ENCODE data around the gene KANK3.
"Not testable (repeated sequence)": the region's sequence is repeated elsewhere in the genome, so short reads cannot be mapped to it uniquely, and the experiment has no call there.

Gene KANK3

DNA sequence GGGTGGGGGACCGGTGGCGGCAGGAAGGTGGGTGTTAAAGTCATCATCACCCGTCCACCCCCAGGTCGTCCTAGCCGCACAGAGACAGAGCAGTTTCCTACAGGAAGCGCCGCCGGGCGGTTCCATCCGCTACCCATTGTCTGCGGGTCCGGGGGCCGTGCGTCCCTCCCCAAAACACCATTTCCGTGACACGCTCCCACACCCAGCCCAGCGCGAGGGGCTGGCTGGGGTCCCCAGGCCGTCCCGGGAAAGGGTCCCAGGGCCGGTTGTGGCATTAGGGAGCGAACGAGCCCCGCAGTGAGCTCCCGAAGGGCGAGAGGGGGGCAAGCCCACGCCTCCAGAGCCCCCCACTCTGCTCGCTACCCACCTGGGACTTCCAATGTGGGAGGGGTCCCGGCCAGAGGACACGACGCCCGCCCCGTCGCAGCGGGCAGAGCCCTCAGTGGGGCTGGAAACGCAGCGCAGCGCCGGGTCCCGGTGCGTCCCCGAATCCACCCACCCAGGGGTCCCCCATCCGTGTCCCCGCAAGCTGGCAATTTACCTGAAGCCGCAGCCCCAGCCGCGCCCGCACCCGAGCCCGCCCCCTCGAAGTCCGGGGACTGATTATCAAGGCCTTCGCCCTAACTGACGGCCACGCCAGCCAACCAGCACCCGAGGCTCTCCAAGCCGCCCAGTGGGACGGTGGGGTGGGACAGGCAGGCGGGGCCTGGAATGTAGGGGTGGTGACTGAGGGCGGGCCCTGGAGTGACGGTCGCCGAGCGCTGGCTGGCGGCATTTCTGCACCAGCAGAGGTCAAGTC is at the start of gene KANK3:
Gene KANK3, minus strand, starts transcription at position 579 of the 799 bp plus-strand sequence. CDS start 5,434 bp downstream, outside the sequence.
- TF ChIP-seq JUND (IDR thresholded peaks at IDR 0.05; ENCODE audit: low read depth), result no peak
- DNase-seq (ENCODE audit: low read depth in 1 of 2, low spot score in 1 of 2), result peak; percentile 94 to 96
- in situ Hi-C loops (cut with HindIII; ENCODE audit: low pct_unique_long_range_greater_than_20kb, low sequenced_read_pairs), result no loop called here

DNA sequence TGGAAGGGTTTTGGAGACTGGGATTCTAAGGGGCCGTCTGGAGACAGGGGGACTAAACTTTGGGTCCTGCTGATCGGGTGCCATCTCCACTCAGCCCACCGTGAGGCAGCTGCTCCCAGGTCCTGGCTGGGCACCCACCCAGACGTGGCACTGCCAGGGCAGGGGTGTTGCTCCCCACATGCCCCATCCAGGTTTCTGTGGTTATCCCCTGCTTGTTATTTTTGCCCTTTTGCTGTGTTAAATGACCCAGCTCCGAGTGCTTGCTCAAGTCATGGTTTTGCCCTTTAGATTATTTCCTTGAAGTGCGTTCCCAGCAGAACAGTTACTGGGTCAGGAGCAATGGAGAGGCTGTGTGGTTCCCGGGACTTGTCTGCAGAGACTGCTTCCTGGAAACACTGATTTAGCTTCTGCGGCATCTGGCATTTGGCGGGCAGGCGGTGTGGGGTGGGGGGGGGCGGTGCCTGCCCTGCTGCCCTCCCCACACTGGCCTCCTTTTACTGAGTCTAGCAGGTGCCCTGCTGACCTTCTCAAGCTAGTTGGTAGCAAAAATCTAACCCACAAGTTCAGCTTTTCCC is 49.0 kb upstream of the KANK3 start:
- TF ChIP-seq JUND (IDR thresholded peaks at IDR 0.05; ENCODE audit: low read depth), result no peak
- in situ Hi-C loops (cut with HindIII; ENCODE audit: low pct_unique_long_range_greater_than_20kb, low sequenced_read_pairs), result no loop called here
- DNase-seq (ENCODE audit: low read depth in 1 of 2, low spot score in 1 of 2), result no peak

DNA sequence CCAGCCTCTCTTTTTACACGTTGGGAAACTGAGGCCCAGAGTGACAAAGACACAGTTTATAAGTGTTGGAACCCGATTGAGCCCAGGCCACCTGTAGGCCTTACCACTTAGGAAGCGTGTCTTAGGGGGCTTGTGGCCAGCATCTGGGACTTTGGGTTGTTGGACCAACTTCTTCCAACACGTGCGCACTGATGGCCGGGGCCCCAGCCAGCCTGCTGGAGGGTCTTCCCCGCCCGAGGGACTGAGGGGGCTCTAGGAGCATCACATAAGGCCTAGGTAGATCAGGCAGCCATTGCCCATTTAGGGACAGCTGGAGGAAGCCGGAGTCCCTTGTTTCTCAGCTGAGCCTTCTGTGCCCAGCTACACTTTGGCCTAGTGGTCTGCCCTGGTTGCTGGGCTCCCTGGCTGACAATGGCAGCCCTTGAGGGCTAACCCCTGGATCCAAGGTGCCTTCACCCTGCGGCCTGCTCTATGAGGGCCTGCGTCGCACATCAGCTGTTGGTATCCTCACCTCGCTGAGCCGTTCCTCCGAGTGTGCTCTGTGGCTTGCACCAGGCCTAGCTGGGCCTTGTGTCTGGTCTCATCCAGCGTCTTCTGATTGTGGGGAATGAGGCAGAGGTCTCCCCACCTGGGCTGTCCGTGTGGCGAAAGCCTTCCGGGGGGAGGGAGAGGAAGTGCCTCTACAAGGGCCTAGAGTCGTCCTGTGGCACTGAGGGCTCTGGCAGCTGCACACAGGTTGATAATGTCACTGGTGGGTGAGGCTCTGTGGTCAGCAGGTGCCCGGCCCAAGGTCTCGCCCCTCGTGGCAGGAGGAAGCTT is 48.3 kb upstream of the KANK3 start:
- no peak for DNase-seq (ENCODE audit: low read depth in 1 of 2, low spot score in 1 of 2)

DNA sequence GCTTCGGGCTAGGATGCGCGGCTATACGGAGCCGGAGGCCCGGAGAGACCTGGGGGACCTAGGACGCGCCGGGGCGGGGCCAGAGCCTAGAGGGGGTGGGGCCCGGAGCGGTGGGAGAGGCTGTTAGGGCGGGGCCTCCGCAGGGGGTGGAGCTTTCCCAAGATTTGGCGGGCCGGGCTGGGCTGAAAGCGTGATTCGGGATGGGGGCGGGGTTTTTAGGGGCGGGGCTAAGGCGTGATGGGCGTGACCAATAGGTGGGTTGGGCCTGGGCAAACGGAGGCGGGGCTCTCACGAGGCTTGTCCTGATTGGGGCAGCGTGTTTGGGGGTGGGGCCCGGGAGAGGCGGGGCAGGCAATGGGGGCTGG is 47.5 kb upstream of the KANK3 start:
- no peak for TF ChIP-seq JUND (IDR thresholded peaks at IDR 0.05; ENCODE audit: low read depth)
- DNase-seq (ENCODE audit: low read depth in 1 of 2, low spot score in 1 of 2), result peak; percentile 66 to 95
- in situ Hi-C loops (cut with HindIII; ENCODE audit: low pct_unique_long_range_greater_than_20kb, low sequenced_read_pairs), result no loop called here

More for the DNA sequence above, 48.3 kb upstream of the KANK3 start:
- in situ Hi-C loops (cut with HindIII; ENCODE audit: low pct_unique_long_range_greater_than_20kb, low sequenced_read_pairs), result no loop called here
- TF ChIP-seq JUND (IDR thresholded peaks at IDR 0.05; ENCODE audit: low read depth), result no peak

DNA sequence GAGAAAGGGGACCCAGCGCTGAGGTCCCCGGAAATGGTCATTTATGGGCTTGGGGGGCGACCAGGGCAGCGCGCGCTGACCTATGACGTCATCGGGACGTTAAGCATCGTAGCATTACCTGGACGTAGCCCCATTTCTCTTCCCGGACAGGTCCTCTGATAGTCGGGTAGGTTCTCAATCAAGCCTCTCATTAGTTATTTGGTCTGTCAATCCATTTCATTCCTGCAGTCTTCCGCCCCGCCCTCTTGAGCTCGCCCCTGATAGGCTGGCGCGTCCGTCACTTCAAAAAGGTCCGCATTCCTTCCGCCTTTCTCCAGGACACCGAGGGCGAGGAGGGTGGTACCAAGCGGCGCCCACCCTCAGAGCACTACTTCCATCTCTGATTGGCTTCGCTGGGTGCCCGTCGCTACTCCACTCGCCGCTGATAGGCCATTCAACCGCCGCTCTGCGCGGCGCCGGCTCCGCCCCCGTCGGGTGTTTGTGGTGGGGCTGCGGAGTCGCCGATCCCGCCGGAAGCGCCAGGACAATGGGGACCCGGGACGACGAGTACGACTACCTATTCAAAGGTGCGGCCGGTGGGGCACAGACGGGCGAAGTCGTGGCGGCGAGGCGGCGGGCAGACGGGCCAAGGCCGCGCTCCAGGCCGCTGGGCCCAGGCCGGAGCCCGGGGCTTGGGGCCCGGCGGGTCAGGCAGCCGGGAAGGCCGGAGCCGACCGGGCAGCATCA is 47.0 kb upstream of the KANK3 start, which contains the start of gene RAB11B:
Gene RAB11B, plus strand, starts transcription at position 470 of the 726 bp plus-strand sequence. Its CDS starts 57 bp downstream, at position 527.
- in situ Hi-C loops (cut with HindIII; ENCODE audit: low pct_unique_long_range_greater_than_20kb, low sequenced_read_pairs), result no loop called here
- DNase-seq (ENCODE audit: low read depth in 1 of 2, low spot score in 1 of 2), result peak; percentile 91 to 99
- no peak for TF ChIP-seq JUND (IDR thresholded peaks at IDR 0.05; ENCODE audit: low read depth)

DNA sequence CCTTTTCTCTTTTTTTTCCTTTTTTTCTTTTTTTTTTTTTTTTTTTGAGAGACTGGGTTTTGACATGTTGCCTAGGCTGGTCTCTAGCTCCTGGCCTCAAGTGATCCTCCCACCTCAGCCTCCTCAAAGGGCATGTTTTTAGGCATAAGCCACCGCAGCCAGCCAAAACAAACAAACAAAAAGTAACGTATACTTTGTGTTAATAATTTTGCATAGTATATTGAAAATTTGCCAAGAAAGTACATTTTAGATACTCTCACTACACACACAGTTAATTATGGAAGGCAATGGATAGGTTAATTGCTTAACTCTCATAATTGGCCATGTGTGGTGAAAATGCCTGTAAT is 45.5 kb upstream of the KANK3 start:
- in situ Hi-C loops (cut with HindIII; ENCODE audit: low pct_unique_long_range_greater_than_20kb, low sequenced_read_pairs), result no loop called here
- no peak for DNase-seq (ENCODE audit: low read depth in 1 of 2, low spot score in 1 of 2)
- no peak for TF ChIP-seq JUND (IDR thresholded peaks at IDR 0.05; ENCODE audit: low read depth)

DNA sequence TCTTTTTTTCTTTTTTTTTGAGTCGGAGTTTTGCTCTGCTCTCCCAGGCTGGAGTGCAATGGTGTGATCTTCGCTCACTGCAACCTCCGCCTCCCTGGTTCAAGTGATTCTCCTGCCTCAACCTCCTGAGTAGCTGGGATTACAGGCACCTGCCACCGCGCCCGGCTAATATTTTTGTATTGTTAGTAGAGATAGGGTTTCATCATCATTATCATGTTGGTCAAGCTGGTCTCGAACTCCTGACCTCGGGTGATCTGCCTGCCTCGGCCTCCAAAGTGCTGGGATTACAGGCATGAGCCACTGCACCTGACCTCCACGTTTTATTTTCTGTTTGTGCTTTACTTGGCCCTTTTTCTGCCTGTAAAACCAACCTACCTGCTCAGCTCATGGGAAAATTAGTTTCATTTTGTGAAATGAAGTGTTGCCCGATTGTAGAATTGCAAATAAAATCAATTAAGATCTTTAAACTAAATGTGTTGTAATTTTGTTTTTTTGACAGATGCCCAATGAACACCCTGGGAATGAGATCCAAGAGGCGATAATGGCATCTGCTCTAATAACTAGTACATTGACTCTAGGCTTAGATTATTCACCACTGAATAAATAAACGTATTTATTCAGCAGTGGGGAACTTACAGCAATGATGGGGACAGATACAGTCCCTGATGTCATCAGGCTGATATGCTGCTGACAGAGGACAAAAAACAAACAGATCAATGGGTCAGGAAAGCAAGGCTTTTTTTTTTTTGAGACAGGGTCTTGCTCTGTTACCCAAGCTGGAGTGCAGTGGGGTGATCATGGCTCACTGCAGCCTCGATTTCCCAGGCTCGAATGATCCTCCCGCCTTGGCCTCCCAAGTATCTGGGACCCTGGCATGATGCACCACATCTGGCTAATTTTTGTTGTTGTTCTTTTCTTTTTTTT is 44.9 kb upstream of the KANK3 start:
- 0 out of 2 replicates have a peak, but pooled peaks have one; percentile 9 for TF ChIP-seq JUND (IDR thresholded peaks at IDR 0.05; ENCODE audit: low read depth)
- DNase-seq (ENCODE audit: low read depth in 1 of 2, low spot score in 1 of 2), result peak in 1 of 2 experiments; percentile 65
- in situ Hi-C loops (cut with HindIII; ENCODE audit: low pct_unique_long_range_greater_than_20kb, low sequenced_read_pairs), result no loop called here

DNA sequence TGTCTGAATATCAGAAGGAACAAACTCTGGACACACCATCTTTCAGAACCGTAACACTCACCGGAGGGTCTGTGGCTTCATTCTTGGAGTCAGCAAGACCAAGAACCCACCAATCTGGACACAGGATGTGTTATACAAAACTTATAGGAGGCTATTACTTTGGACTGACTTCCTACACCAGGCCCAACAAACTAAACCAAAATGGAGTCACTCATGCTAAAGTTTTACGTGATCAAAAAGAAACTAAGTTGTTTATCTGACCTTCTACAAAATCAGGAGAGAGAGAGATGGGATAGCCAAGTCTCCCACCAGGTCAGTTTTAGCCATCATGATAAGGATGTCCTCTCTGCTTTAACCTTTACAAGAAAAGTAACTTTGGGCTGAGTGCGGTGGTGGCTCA is 43.9 kb upstream of the KANK3 start:
- TF ChIP-seq JUND (IDR thresholded peaks at IDR 0.05; ENCODE audit: low read depth), result no peak
- in situ Hi-C loops (cut with HindIII; ENCODE audit: low pct_unique_long_range_greater_than_20kb, low sequenced_read_pairs), result no loop called here
- DNase-seq (ENCODE audit: low read depth in 1 of 2, low spot score in 1 of 2), result no peak

DNA sequence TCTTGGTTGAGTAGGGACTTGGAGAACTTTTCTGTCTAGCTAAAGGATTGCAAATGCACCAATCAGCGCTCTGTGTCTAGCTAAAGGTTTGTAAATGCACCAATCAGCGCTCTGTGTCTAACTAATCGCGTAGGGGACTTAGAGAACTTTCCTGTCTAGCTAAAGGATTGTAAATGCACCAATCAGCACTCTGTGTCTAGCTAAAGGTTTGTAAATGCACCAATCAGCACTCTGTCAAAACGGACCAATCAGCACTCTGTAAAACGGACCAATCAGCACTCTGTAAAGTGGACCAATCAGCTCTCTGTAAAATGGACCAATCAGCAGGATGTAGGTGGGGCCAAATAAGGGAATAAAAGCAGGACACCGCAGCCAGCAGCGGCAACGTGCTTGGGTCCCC is 43.4 kb upstream of the KANK3 start:
- in situ Hi-C loops (cut with HindIII; ENCODE audit: low pct_unique_long_range_greater_than_20kb, low sequenced_read_pairs); DNase-seq (ENCODE audit: low read depth in 1 of 2, low spot score in 1 of 2): not testable (repeated sequence)

DNA sequence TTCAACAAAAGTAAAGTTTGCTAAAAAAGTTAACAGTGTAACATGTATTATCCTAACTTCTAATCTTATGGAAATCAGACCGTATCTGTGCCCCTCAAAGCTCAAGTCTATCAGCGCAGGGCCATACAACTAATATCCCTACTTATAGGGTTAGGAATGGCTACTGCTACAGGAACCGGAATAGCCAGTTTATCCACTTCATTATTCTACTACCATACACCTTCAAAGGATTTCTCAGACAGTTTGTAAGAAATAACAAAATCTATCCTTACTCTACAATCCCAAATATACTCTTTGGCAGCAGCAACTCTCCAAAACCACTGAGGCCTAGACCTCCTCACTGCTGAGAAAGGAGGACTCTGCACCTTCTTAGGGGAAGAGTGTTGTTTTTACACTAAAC is 42.5 kb upstream of the KANK3 start:
- peak in 1 of 2 experiments; percentile 57 for DNase-seq (ENCODE audit: low read depth in 1 of 2, low spot score in 1 of 2)
- in situ Hi-C loops (cut with HindIII; ENCODE audit: low pct_unique_long_range_greater_than_20kb, low sequenced_read_pairs), result not testable (repeated sequence)

DNA sequence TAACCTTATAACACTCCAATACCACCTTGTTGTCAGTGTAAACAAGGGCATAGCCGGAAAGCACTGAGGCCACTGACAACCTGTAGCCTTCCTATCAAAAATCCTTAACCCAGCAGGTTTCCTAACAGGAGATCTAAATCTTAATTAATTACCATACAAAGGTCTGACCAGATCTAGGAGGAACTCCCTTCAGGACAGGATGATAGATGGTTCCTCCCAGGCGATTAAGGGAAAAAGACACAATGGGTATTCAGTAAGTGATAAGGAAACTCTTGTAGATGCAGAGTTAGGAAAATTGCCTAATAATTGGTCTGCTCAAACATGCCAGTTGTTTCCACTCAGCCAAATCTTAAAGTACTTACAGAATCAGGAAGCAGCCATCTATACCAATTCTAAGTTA is 42.0 kb upstream of the KANK3 start:
- in situ Hi-C loops (cut with HindIII; ENCODE audit: low pct_unique_long_range_greater_than_20kb, low sequenced_read_pairs); DNase-seq (ENCODE audit: low read depth in 1 of 2, low spot score in 1 of 2): not testable (repeated sequence)

DNA sequence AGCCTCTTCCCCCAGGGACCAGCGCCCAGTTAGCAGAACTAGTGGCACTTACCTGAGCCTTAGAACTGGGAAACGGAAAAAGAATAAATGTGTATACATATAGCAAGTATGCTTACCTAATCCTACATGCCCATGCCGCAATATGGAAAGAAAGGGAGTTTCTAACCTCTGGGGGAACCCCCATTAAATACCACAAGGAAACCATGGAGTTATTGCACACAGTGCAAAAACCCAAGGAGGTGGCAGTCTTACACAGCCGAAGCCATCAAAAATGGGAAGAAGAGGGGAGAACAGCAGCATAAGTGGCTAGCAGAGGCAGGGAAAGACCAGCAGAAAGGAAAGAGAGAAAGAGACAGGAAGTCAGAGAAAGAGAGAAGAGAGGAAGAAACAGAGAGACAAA is 41.5 kb upstream of the KANK3 start:
- in situ Hi-C loops (cut with HindIII; ENCODE audit: low pct_unique_long_range_greater_than_20kb, low sequenced_read_pairs); DNase-seq (ENCODE audit: low read depth in 1 of 2, low spot score in 1 of 2): not testable (repeated sequence)

DNA sequence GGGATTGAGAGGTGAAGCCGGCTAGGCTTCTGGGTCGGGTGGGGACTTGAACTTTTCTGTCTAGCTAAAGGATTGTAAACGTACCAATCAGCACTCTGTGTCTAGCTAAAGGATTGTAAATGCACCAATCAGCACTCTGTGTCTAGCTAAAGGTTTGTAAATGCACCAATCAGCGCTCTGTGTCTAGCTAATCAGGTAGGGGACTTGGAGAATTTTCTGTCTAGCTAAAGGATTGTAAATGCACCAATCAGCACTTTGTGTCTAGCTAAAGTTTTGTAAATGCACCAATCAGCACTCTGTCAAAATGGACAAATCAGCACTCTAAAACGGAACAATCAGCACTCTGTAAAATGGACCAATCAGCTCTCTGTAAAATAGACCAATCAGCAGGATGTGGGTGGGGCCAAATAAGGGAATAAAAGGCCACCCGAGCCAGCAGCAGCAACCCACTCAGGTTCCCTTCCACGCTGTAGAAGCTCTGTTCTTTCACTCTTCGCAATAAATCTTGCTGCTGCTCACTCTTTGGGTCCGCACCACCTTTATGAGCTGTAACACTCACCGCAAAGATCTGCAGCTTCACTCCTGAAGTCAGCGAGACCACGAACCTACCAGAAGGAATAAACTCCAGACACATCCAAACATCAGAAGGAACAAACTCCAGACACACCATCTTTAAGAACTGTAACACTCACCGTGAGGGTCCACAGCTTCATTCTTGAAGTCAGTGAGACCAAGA is 36.3 kb upstream of the KANK3 start:
- in situ Hi-C loops (cut with HindIII; ENCODE audit: low pct_unique_long_range_greater_than_20kb, low sequenced_read_pairs); DNase-seq (ENCODE audit: low read depth in 1 of 2, low spot score in 1 of 2): not testable (repeated sequence)
